ENCODE data around the gene TBC1D5.
"Not testable (repeated sequence)": the region's sequence is repeated elsewhere in the genome, so short reads cannot be mapped to it uniquely, and the experiment has no call there.

Gene TBC1D5

GRCh38 chr3:17747174-17747889 lies 4.9 kb upstream of the TBC1D5 start:
- DNase-seq, result no peak

DNA sequence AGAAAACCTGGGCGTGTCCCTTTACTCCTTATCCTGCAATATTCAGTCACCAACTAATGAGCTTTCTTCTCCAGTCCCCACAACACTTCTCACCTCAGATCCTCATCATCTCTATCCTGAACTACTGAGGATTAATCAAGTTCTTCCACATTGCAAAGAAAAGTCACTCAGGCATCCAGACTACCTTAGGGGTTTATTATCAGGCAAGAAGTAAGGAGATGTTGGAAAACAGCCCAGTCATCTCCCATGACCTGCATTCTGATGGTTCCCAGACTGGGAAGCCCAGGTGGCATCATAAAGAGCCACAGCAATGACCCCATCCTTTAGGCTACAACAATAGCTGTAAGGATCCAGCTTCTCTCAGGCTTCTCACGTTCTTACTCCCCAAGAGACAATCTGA lies 3.5 kb upstream of the TBC1D5 start:
- DNase-seq, result no peak

- DNase-seq, result no peak
These were observed 2.9 kb upstream of the TBC1D5 start for GRCh38 chr3:17745301-17745700.

DNA sequence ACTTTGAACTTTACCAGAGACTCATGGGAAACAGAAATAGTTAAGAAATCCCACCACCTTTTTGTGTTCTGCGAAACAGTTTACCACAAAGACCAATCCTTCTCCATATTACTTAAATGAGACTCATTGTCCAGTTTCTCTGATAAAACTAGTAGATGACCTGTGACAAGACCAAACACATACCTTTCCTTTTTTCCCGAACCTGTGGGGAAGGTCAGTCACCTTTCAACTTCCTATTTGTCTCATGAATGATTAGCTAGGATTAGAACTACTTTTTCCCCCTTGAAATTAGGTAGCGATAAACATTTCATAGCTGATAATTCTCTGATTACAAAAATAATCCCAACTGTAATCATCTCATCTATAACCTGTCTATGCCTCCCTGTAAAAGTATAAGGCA lies 2.3 kb upstream of the TBC1D5 start:
- no peak for DNase-seq

DNA sequence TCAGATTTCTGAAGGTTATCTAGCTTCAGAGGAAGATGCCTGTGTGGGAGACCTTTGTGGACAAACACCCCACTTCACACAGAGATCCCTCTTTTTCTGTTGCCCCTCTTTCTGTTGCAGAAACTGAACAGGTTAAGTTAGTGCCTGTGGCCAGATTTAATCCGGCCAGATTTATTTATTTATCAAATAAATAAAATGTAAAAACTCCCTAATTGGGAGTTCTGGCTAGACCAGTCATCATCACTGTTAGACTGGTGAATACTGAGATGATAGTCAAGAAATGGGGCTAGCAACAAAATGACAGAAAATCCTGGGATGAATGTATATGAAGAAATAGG lies 1.2 kb upstream of the TBC1D5 start:
- no peak for DNase-seq

DNA sequence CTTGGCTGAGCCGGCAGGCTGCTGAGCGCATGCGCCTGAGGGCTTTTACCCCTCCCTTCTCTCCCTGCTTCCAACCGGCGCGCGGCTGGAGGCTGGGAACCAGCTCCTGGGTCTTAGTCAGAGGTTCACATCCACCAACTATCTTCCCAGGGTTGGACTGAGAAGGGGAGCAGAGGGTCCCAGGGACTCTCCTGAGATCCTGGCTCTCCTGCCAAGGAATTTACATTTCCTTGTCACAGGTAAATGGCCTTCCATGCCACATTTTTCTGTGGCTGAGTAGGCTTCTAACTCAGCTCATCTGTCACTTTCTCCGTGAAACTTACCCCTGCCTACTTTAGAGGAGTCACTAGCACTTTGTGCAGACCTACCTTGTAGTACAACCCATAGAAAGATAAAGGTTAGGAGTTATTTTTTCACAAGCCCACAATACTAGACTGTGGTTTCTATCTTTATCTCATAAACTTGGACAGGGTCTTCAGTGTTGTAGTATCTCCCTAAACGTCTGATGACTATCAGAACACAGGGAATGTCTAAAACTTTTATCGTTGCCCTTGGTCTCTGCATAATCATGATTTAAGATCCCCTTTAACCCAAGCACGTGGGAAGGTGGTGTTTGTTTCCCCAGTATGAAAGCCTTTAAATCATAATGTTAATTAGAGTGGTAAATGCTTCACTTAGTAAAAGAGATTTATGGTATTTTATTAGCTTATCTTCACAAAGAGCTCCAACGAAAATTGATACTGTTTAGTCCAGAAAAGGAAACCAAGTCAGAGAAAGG lies 638 bp upstream of the TBC1D5 start:
- no peak for DNase-seq

DNA sequence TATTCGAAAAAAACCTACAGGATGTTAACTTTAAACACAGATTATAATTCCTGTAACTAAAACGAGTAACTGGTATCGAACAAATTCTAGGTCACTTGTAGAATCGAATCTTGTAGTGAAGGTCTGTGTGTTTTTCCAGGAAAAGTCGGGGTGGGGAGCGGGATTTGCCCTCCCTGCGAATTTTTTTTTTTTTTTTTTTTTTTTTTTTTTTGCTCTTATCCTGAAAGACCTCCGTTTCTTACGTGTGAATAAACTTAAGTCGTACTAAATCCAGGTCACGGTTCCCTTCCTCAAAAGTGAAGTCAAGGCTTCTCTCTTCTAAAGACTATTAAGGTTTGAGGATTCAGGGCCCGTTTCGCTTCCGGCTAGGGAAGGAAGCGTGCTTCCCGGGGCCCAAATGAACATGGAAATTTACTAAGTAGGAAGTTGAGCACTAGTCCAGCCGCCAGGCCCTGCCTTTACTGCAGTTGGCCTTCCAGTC lies 770 bp downstream of the TBC1D5 start:
- DNase-seq, result no peak

GRCh38 chr3:17740721-17741141 lies 1.7 kb downstream of the TBC1D5 start:
- DNase-seq, result no peak

GRCh38 chr3:17738921-17739320 lies 3.5 kb downstream of the TBC1D5 start:
- no peak for DNase-seq

DNA sequence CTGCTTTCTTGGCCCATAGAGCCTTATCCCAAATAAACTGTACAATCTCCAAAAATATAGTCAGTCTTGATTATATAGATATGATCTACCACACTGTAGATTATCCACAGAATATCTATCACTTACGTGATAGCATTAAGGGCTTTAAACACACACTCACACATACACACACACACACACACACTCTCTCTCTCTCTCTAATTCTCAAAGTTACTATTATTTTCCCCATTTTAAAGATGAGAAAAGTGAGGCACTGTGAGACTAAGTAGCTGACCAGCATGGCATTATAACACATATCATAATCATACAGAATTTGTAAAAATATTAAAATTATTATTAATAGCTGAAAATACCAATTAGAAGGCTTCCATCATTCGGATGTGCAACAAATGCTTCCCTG lies 4.2 kb downstream of the TBC1D5 start:
- no peak for DNase-seq

DNA sequence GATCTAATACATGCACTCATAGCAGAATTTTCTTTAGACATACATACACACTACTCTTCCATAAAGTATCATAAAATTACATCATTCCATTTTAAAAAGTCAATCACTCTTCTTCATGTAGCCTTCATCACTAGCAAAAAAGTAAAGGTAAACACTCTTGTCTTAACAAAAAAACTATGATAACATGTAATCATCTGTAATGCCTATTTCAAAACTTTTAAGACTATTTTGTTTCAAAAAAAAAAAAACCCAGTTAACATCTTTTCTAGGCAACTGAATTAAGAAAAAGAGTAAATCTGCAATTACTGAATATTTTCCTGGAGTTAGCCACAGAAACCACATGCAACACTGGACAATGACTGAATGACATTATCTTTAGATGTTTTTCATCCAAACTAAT lies 4.8 kb downstream of the TBC1D5 start:
- DNase-seq, result no peak

GRCh38 chr3:17735362-17735761 lies 7.1 kb downstream of the TBC1D5 start:
- DNase-seq, result not testable (repeated sequence)

DNA sequence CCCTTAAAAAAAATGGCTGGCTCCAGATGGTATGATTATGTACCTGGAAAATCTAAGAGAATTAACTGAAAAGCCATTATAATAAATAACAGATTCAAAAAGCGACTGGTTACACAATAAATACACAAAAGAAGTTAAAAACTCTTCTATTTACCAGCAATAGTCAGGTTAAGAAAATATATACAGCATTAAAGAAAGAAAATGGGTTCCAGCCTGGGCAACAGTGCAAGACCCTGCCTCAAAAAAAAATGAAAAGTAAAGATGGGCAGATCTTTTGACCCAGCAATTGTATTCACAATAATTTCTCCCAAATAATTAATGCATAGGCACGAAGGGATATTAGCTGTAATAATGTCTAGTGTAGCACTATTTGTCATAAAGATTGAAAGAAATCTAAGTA lies 8.7 kb downstream of the TBC1D5 start:
- no peak for DNase-seq

- DNase-seq, result no peak
These were observed 9.2 kb downstream of the TBC1D5 start for GRCh38 chr3:17733215-17733614.

DNA sequence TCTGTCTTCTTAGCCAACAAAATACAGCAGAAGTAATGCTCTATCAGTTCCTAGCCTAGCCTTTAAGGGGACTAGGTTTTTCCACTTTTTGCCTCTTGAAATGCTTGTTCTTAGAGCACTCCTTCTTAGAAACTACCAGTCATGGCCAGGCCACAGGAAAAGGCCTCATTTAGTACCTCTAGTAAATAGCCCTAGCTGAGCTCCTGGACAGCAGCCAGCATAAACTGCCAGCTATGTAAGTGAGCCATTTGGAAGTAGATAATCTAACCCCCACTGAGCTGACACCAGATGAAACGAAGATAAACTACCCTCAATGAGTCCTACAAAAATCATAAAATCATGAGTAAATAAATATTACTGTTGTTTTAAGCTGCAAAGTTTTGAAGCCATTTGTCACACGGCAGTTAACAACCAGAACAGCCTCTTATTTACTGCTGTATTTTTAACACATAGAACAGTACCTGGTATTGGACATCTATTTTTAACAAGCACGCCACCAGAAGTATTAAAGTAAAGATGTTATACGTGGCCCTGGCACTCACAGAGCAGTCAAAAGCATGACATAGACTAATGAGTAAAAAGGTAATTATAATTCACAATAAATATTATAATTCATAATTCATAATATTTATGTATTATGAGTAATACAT lies 12.0 kb downstream of the TBC1D5 start:
- DNase-seq, result no peak

- no peak for DNase-seq
These were observed 16.1 kb downstream of the TBC1D5 start for GRCh38 chr3:17726313-17726712.

GRCh38 chr3:17725844-17726243 lies 16.6 kb downstream of the TBC1D5 start:
- DNase-seq, result not testable (repeated sequence)

GRCh38 chr3:17724948-17725347 lies 17.5 kb downstream of the TBC1D5 start:
- DNase-seq, result no peak

DNA sequence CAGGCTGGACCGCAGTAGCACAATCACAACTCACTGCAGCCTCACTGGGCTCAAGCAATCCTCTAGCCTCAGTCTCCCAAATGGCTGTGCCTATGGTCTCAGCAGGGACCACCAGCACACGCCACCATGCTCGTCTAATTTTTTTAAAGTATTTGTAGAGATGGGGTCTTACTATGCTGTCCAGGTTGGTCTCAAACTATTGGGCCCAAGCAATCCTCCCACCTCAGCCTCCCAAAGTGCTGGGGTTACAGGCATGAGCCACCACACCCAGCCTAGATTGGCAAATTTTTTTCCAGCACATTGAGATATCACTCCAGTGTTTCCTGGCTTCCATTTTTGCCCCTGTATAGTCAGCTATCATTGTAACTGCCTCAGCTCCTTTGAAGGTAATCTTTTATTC lies 18.3 kb downstream of the TBC1D5 start:
- no peak for DNase-seq

DNA sequence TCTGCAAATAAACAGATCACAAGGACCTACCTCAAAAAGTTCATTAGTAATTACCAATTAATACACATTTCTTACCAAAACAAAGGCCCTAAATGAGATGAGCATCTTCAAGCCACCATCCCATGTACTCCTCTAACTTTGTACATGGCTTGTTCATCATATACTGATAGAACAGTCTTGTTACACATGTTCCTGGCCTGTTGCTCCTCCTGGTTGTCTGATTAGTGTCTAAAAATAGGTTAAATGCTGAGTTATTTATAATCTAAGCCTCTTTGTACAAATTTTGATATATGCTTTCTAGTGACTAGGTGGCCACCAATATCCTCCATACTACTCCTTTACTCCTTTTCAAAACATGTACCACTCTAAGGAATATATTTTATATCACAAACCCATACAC lies 25.0 kb downstream of the TBC1D5 start:
- DNase-seq, result no peak

DNA sequence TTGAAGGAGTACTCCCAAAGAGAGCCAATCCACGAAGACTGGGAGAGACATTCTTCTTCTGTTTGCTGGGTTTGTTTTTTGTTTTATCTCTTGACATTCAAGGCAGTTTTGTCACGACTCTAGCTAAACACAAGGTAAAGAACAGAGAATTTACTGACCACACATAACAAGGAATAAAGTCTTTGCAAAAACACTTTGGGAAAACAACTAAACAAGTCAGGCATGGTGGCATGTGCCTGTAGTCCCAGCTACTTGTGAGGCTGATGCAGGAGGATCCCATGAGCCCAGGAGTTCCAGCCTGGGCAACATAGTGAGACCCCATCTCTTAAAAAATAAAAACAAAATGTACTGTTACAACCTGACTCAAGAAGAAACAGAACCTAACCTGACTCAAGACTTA lies 28.0 kb downstream of the TBC1D5 start:
- no peak for DNase-seq

DNA sequence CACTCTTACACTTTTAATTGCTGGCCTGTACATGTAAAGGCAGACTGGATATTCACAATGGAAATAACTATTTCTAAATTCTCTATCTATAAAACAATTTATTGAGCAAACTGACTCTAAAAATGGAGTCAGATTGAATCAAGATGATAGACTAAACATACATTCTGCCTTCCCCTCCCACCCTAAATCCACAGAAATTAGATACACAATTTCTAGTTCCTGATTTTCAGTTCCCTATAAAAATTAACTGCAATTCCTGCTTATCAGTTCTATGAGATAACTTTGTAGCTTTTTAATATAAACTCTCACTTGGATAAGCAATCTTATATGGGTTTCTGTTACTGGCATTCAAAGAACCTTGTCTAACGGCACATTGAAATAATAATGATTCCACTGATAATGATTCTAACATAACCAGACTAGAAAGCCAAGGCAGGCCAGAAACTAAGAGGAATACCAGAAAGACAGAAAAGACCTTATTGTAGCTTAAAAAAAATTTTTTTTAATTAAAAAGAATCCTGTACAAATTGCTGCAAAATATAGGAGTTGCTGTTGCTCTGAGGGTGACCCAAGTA lies 33.1 kb downstream of the TBC1D5 start:
- no peak for DNase-seq

DNA sequence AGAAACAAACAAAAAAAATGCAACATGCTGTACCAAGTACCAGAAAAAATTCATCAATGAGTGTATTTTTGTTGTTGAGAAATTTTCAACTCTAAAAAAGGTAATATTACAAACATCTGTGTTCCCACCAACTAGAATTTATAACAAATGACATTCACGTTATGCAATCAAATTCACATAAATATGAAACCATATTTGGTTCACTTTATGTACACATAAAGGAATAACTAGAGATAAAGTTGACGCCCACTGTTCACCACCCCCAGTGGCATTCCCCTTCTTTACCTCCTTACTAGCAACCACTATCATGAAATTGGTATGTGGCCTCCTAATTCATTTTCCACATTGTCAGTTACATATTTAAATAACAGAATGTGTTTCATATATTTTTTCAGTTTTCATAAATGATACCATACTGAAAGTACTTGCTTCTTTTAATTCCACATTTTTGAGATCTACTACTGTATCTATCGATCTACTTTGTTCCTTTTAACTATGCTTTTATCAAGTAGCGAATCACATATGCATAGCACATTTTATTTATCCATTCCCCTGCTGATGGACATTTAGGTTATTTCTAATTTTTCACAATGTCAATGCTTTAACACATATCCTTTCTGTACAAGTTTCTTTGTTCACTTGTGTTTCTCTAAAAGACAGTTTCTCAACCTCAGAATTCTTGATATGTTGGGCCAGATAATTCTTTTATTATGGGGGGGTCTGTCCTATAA lies 34.5 kb downstream of the TBC1D5 start:
- DNase-seq, result no peak

All from NCI-H1930 (cell line).